Measurements from ENCODE around the gene ITIH4.

Gene ITIH4

GRCh38 chr3:52779837-52780585 is 50.5 kb downstream of the ITIH4 start (continued):
- TF ChIP-seq ZBTB49 (tag by site-specific recombination; IDR thresholded peaks at IDR 0.05; ENCODE audit: low read depth) (no peak), TSHZ1 (tag by site-specific recombination; IDR thresholded peaks at IDR 0.05; ENCODE audit: borderline replicate concordance) (no peak), ZNF785 (tag by site-specific recombination; IDR thresholded peaks at IDR 0.05) (no peak), ZNF311 (tag by site-specific recombination; IDR thresholded peaks at IDR 0.05; ENCODE audit: borderline replicate concordance) (no peak), ZNF530 (tag by site-specific recombination; IDR thresholded peaks at IDR 0.05; ENCODE audit: low read depth) (no peak), ZNF488 (tag by site-specific recombination; IDR thresholded peaks at IDR 0.05) (no peak), ZNF350 (tag by site-specific recombination; IDR thresholded peaks at IDR 0.05) (no peak), ZFP37 (tag by site-specific recombination; IDR thresholded peaks at IDR 0.05) (no peak), GLIS1 (tag by site-specific recombination; IDR thresholded peaks at IDR 0.05) (no peak), ZNF266 (tag by site-specific recombination; IDR thresholded peaks at IDR 0.05; ENCODE audit: low read depth) (no peak), ZFP69B (tag by site-specific recombination; IDR thresholded peaks at IDR 0.05) (no peak), ZBTB11 (tag by site-specific recombination; conservative IDR thresholded peaks at IDR 0.05; ENCODE audit: low read depth) (no peak)

- Histone ChIP-seq H3K27ac (ENCODE audit: extremely low read depth, low read depth, low read length) (no peak overlapping the region), H3K9me3 (ENCODE audit: control insufficient read depth, insufficient read depth, low read depth, low read length) (no peaks in the 10 kb centered on the region), H3K4me1 (ENCODE audit: control insufficient read depth, insufficient read depth, low read length) (no peaks in the 10 kb centered on the region), H3K4me3 (ENCODE audit: low read depth, low read length) (no peak overlapping the region), H3K36me3 (ENCODE audit: control insufficient read depth in 2 of 2, insufficient read depth in 1 of 2, low read length in 2 of 2) (no peaks in the 10 kb centered on the region)
- ChIA-PET POLR2A (interaction anchor here (1.3 kb wide), 1 partner anchor 8 kb away, joined by 5 read pairs; the partner anchor contains the start of gene NEK4), CTCF (interaction anchor here (2.0 kb wide), 1 partner anchor 9 kb away, joined by 4 read pairs; the partner anchor contains the start of gene NEK4)
- TF ChIP-seq ZBTB8A (tag by site-specific recombination; IDR thresholded peaks at IDR 0.05) (no peak), ZSCAN18 (tag by site-specific recombination; IDR thresholded peaks at IDR 0.05) (no peak), ZNF521 (tag by site-specific recombination; IDR thresholded peaks at IDR 0.05) (no peak), ZNF391 (tag by site-specific recombination; IDR thresholded peaks at IDR 0.05; ENCODE audit: borderline replicate concordance, low read depth) (no peak), BCL6B (tag by site-specific recombination; IDR thresholded peaks at IDR 0.05) (no peak), ZNF362 (tag by site-specific recombination; IDR thresholded peaks at IDR 0.05) (no peak)
Observed at GRCh38 chr3:52779011-52779836, 51.2 kb downstream of the ITIH4 start.

Measured in HEK293 (cell line).